ENCODE measurements around the gene ARL15.

The ARL15 gene

GRCh38 chr5:54234304-54234933 lies 76.0 kb downstream of the ARL15 start:
- DNase-seq (no peak), ATAC-seq (replicated peaks) (no peak)
- no peaks in the 10 kb centered on the region for H3K9me3 Mint-ChIP-seq
- no peak overlapping the region for H3K4me3 Mint-ChIP-seq
- no peaks in the 10 kb centered on the region for H3K27me3 Mint-ChIP-seq
- peaks cover 2 to 19% of the 10 kb centered on the region in 2 donors for H3K4me1 Mint-ChIP-seq (ENCODE audit: low read depth in 2 of 2)
- H3K27ac Mint-ChIP-seq = no peak overlapping the region
- no peaks in the 10 kb centered on the region for H3K36me3 Mint-ChIP-seq (ENCODE audit: insufficient read depth)

- ATAC-seq (replicated peaks) = no peak
- H3K4me1 Mint-ChIP-seq (ENCODE audit: low read depth in 2 of 2) = peaks cover 4 to 19% of the 10 kb centered on the region in 2 donors
- no peaks in the 10 kb centered on the region for H3K9me3 Mint-ChIP-seq
- no peak overlapping the region for H3K4me3 Mint-ChIP-seq
- H3K27ac Mint-ChIP-seq = no peak overlapping the region
- DNase-seq = no peak
- no peaks in the 10 kb centered on the region for H3K27me3 Mint-ChIP-seq
- no peaks in the 10 kb centered on the region for H3K36me3 Mint-ChIP-seq (ENCODE audit: insufficient read depth)
Observed at GRCh38 chr5:54230936-54231685, 79.3 kb downstream of the ARL15 start.

GRCh38 chr5:54229041-54229780 lies 81.2 kb downstream of the ARL15 start:
- Mint-ChIP-seq H3K4me3 (no peak overlapping the region), H3K27me3 (no peaks in the 10 kb centered on the region), H3K27ac (no peak overlapping the region), H3K36me3 (ENCODE audit: insufficient read depth) (no peaks in the 10 kb centered on the region), H3K9me3 (no peaks in the 10 kb centered on the region), H3K4me1 (ENCODE audit: low read depth in 2 of 2) (peaks cover 12 to 27% of the 10 kb centered on the region in 2 donors)
- DNase-seq (peak; percentile 55 to 70 (median 62)), ATAC-seq (replicated peaks) (peak; percentile 88)

- ATAC-seq (replicated peaks) = no peak
- Mint-ChIP-seq H3K4me1 (ENCODE audit: low read depth in 2 of 2) (peaks cover 18 to 34% of the 10 kb centered on the region in 2 donors), H3K9me3 (no peaks in the 10 kb centered on the region), H3K27me3 (no peaks in the 10 kb centered on the region), H3K27ac (no peak overlapping the region), H3K36me3 (ENCODE audit: insufficient read depth) (no peaks in the 10 kb centered on the region), H3K4me3 (no peak overlapping the region)
- DNase-seq = no peak
Observed at GRCh38 chr5:54227759-54228158, 82.6 kb downstream of the ARL15 start.

- Mint-ChIP-seq H3K9me3 (no peaks in the 10 kb centered on the region), H3K4me3 (no peak overlapping the region), H3K4me1 (ENCODE audit: low read depth in 2 of 2) (peaks cover 18 to 32% of the 10 kb centered on the region in 2 donors), H3K27me3 (no peaks in the 10 kb centered on the region), H3K36me3 (ENCODE audit: insufficient read depth) (no peaks in the 10 kb centered on the region), H3K27ac (peak overlapping the region in 1 of 2 donors; percentile 15)
- ATAC-seq (replicated peaks) (no peak), DNase-seq (no peak)
Observed at GRCh38 chr5:54227109-54227508, 83.3 kb downstream of the ARL15 start.

GRCh38 chr5:54226215-54226614 lies 84.2 kb downstream of the ARL15 start:
- Mint-ChIP-seq H3K36me3 (ENCODE audit: insufficient read depth) (no peaks in the 10 kb centered on the region), H3K4me3 (no peak overlapping the region), H3K4me1 (ENCODE audit: low read depth in 2 of 2) (peaks cover 16 to 33% of the 10 kb centered on the region in 2 donors), H3K27me3 (no peaks in the 10 kb centered on the region), H3K9me3 (no peaks in the 10 kb centered on the region), H3K27ac (no peak overlapping the region)
- ATAC-seq (replicated peaks) = no peak
- no peak for DNase-seq

- no peaks in the 10 kb centered on the region for H3K9me3 Mint-ChIP-seq
- H3K4me3 Mint-ChIP-seq = no peak overlapping the region
- H3K4me1 Mint-ChIP-seq (ENCODE audit: low read depth in 2 of 2) = peaks cover 15 to 28% of the 10 kb centered on the region in 2 donors
- no peaks in the 10 kb centered on the region for H3K36me3 Mint-ChIP-seq (ENCODE audit: insufficient read depth)
- ATAC-seq (replicated peaks) (no peak), DNase-seq (no peak)
- no peak overlapping the region for H3K27ac Mint-ChIP-seq
- no peaks in the 10 kb centered on the region for H3K27me3 Mint-ChIP-seq
Observed at GRCh38 chr5:54224103-54224826, 86.1 kb downstream of the ARL15 start.

- DNase-seq = no peak
- ATAC-seq (replicated peaks) = no peak
- H3K36me3 Mint-ChIP-seq (ENCODE audit: insufficient read depth) = no peaks in the 10 kb centered on the region
- no peak overlapping the region for H3K27ac Mint-ChIP-seq
- no peak overlapping the region for H3K4me3 Mint-ChIP-seq
- peaks cover 17 to 25% of the 10 kb centered on the region in 2 donors for H3K4me1 Mint-ChIP-seq (ENCODE audit: low read depth in 2 of 2)
- H3K9me3 Mint-ChIP-seq = no peaks in the 10 kb centered on the region
- H3K27me3 Mint-ChIP-seq = no peaks in the 10 kb centered on the region
Observed at GRCh38 chr5:54222336-54222735, 88.0 kb downstream of the ARL15 start.

GRCh38 chr5:54221135-54221534 lies 89.2 kb downstream of the ARL15 start:
- peaks cover 17 to 25% of the 10 kb centered on the region in 2 donors for H3K4me1 Mint-ChIP-seq (ENCODE audit: low read depth in 2 of 2)
- H3K4me3 Mint-ChIP-seq = no peak overlapping the region
- H3K27me3 Mint-ChIP-seq = no peaks in the 10 kb centered on the region
- DNase-seq (no peak), ATAC-seq (replicated peaks) (no peak)
- H3K9me3 Mint-ChIP-seq = no peaks in the 10 kb centered on the region
- H3K36me3 Mint-ChIP-seq (ENCODE audit: insufficient read depth) = no peaks in the 10 kb centered on the region
- no peak overlapping the region for H3K27ac Mint-ChIP-seq

- no peaks in the 10 kb centered on the region for H3K27me3 Mint-ChIP-seq
- no peaks in the 10 kb centered on the region for H3K9me3 Mint-ChIP-seq
- DNase-seq (no peak), ATAC-seq (replicated peaks) (no peak)
- peaks cover 12 to 22% of the 10 kb centered on the region in 2 donors for H3K4me1 Mint-ChIP-seq (ENCODE audit: low read depth in 2 of 2)
- no peaks in the 10 kb centered on the region for H3K36me3 Mint-ChIP-seq (ENCODE audit: insufficient read depth)
- no peak overlapping the region for H3K4me3 Mint-ChIP-seq
- no peak overlapping the region for H3K27ac Mint-ChIP-seq
Observed at GRCh38 chr5:54220230-54221040, 89.9 kb downstream of the ARL15 start.

- Mint-ChIP-seq H3K4me3 (no peak overlapping the region), H3K4me1 (ENCODE audit: low read depth in 2 of 2) (peaks cover 10 to 28% of the 10 kb centered on the region in 2 donors), H3K27me3 (no peaks in the 10 kb centered on the region), H3K27ac (no peak overlapping the region), H3K36me3 (ENCODE audit: insufficient read depth) (no peaks in the 10 kb centered on the region), H3K9me3 (no peaks in the 10 kb centered on the region)
- DNase-seq (peak in 1 of 3 experiments; percentile 8), ATAC-seq (replicated peaks) (no peak)
Observed at GRCh38 chr5:54217826-54218503, 92.4 kb downstream of the ARL15 start.

- ATAC-seq (replicated peaks) (no peak), DNase-seq (no peak)
- Mint-ChIP-seq H3K36me3 (ENCODE audit: insufficient read depth) (no peaks in the 10 kb centered on the region), H3K27ac (no peak overlapping the region), H3K4me3 (no peak overlapping the region), H3K27me3 (no peaks in the 10 kb centered on the region), H3K9me3 (no peaks in the 10 kb centered on the region), H3K4me1 (ENCODE audit: low read depth in 2 of 2) (peaks cover 16 to 26% of the 10 kb centered on the region in 2 donors)
Observed at GRCh38 chr5:54215233-54215736, 95.1 kb downstream of the ARL15 start.

Data from effector memory CD8-positive, alpha-beta T cell (primary cell).